HepG2 (cell line): Measurements from ENCODE around the gene AREL1. TPM values are rescaled to one million over a fixed set of nuclear protein-coding genes. Genes with fewer than 3 reads are reported as not detected.

Experiments used
- FOXC1 ChIP-seq: sonication (generic); formaldehyde crosslinking; IDR thresholded peaks from 2 replicates; pipeline ENCODE4 v1.8.0; 2022; ENCODE audit warnings: mild to moderate bottlenecking, missing genetic modification reagents, borderline replicate concordance
- GATAD1 ChIP-seq: IDR thresholded peaks from 2 replicates; pipeline ENCODE4 v1.6.1; 2016; ENCODE audit warnings: missing genetic modification reagents, missing compliant biosample characterization
- RXRB ChIP-seq: IDR thresholded peaks from 2 replicates; pipeline ENCODE4 v1.6.1; 2016; ENCODE audit warnings: borderline replicate concordance, missing genetic modification reagents, missing compliant biosample characterization
- polyA plus RNA-seq, 8 experiments: library from polyadenylated mRNA; depleted of rRNA in 3 of 8; stranded (reverse) in 7 of 8; unstranded in 1 of 8; fragments of >200 nt; fragmentation: Illumina TruSeq in 4 of 8; extraction: Trizol in 4 of 8; gene quantifications; 2 replicates each; pipeline versions ENCODE4 v1.2.1 to v1.2.3, GENCODE V29; 2011 to 2016; ENCODE audit warnings: low read depth in 4 of 8, missing spikeins in 1 of 8, mixed read lengths in 1 of 8; ENCODE audit not compliant: insufficient read depth in 1 of 8
- total RNA-seq, 5 experiments: library from RNA; depleted of rRNA; stranded (reverse); fragments of >200 nt; fragmentation: Illumina TruSeq; extraction: Trizol; gene quantifications; 2 replicates each; pipeline ENCODE4 v1.2.3, GENCODE V29; 2016; ENCODE audit warnings: low read depth in 1 of 5
- TF ChIP-seq, protein P1 (sequence below): sonication (generic); formaldehyde crosslinking; IDR thresholded peaks from 2 replicates; pipeline ENCODE4 v1.4.0; 2020; ENCODE audit warnings: missing genetic modification reagents
- TF ChIP-seq, protein P2 (sequence below): sonication (generic); formaldehyde crosslinking; IDR thresholded peaks from 2 replicates; pipeline ENCODE4 v1.8.0; 2022; ENCODE audit warnings: mild to moderate bottlenecking, missing genetic modification reagents, borderline replicate concordance
- TF ChIP-seq, protein P3 (sequence below): IDR thresholded peaks from 2 replicates; pipeline ENCODE4 v1.6.1; 2016; ENCODE audit warnings: mild to moderate bottlenecking

AREL1 gene
- total and polyA plus RNA-seq, 2 of the 13 experiments (the other 11 are each of a cell fraction or from before 2014, with no cell fraction given): 21.3 to 25.4 TPM

DNA sequence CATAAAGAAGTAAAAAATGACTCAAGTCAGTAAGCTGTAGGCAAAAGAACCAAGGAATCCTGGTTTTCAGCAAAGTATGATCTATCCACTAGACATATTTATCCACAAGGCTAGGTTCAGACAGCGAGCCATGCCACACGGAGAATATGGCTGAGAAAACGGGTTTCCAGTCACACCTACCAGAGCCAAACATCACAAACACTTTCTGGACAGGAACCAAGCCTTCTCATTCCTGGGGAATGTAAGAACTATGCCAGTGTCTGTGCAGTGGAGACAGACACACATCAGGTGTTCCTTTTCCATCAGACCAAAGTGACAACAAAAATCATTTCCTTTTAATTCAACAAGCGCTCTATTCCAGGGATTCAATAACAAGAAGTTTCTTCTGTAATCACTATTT is 41.1 kb downstream of the AREL1 start (continued):
- TF ChIP-seq, protein P1, sequence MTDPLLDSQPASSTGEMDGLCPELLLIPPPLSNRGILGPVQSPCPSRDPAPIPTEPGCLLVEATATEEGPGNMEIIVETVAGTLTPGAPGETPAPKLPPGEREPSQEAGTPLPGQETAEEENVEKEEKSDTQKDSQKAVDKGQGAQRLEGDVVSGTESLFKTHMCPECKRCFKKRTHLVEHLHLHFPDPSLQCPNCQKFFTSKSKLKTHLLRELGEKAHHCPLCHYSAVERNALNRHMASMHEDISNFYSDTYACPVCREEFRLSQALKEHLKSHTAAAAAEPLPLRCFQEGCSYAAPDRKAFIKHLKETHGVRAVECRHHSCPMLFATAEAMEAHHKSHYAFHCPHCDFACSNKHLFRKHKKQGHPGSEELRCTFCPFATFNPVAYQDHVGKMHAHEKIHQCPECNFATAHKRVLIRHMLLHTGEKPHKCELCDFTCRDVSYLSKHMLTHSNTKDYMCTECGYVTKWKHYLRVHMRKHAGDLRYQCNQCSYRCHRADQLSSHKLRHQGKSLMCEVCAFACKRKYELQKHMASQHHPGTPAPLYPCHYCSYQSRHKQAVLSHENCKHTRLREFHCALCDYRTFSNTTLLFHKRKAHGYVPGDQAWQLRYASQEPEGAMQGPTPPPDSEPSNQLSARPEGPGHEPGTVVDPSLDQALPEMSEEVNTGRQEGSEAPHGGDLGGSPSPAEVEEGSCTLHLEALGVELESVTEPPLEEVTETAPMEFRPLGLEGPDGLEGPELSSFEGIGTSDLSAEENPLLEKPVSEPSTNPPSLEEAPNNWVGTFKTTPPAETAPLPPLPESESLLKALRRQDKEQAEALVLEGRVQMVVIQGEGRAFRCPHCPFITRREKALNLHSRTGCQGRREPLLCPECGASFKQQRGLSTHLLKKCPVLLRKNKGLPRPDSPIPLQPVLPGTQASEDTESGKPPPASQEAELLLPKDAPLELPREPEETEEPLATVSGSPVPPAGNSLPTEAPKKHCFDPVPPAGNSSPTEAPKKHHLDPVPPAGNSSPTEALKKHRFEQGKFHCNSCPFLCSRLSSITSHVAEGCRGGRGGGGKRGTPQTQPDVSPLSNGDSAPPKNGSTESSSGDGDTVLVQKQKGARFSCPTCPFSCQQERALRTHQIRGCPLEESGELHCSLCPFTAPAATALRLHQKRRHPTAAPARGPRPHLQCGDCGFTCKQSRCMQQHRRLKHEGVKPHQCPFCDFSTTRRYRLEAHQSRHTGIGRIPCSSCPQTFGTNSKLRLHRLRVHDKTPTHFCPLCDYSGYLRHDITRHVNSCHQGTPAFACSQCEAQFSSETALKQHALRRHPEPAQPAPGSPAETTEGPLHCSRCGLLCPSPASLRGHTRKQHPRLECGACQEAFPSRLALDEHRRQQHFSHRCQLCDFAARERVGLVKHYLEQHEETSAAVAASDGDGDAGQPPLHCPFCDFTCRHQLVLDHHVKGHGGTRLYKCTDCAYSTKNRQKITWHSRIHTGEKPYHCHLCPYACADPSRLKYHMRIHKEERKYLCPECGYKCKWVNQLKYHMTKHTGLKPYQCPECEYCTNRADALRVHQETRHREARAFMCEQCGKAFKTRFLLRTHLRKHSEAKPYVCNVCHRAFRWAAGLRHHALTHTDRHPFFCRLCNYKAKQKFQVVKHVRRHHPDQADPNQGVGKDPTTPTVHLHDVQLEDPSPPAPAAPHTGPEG (CRISPR knock-in tag): no peak
- TF ChIP-seq, protein P2, sequence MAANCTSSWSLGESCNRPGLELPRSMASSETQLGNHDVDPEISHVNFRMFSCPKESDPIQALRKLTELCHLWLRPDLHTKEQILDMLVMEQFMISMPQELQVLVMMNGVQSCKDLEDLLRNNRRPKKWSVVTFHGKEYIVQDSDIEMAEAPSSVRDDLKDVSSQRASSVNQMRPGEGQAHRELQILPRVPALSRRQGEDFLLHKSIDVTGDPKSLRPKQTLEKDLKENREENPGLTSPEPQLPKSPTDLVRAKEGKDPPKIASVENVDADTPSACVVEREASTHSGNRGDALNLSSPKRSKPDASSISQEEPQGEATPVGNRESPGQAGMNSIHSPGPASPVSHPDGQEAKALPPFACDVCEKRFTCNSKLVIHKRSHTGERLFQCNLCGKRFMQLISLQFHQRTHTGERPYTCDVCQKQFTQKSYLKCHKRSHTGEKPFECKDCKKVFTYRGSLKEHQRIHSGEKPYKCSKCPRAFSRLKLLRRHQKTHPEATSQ (CRISPR knock-in tag): no peak
- TF ChIP-seq GATAD1 (CRISPR knock-in tag): no peak
- TF ChIP-seq, protein P3, sequence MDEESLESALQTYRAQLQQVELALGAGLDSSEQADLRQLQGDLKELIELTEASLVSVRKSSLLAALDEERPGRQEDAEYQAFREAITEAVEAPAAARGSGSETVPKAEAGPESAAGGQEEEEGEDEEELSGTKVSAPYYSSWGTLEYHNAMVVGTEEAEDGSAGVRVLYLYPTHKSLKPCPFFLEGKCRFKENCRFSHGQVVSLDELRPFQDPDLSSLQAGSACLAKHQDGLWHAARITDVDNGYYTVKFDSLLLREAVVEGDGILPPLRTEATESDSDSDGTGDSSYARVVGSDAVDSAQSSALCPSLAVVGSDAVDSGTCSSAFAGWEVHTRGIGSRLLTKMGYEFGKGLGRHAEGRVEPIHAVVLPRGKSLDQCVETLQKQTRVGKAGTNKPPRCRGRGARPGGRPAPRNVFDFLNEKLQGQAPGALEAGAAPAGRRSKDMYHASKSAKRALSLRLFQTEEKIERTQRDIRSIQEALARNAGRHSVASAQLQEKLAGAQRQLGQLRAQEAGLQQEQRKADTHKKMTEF (CRISPR knock-in tag): no peak
- no peak for TF ChIP-seq RXRB
- TF ChIP-seq FOXC1 (CRISPR knock-in tag): no peak
